GM21423 (cell line): ENCODE measurements around the gene IL23R.
"Not testable (repeated sequence)": the region's sequence is repeated elsewhere in the genome, so short reads cannot be mapped to it uniquely, and the experiment has no call there.

Experiments used
- ATAC-seq: cut with Tn5 transposase; IDR thresholded peaks from one replicate; pipeline ENCODE4 v1.9.1; 2021; ENCODE audit warnings: mild to moderate bottlenecking, moderate library complexity; ENCODE audit not compliant: unreplicated experiment

The IL23R gene

GRCh38 chr1:67191668-67192520, 25.6 kb downstream of the IL23R start:
- ATAC-seq = no peak

- no peak for ATAC-seq
Measured at GRCh38 chr1:67192902-67193301, 26.6 kb downstream of the IL23R start.

- ATAC-seq = no peak
Measured at GRCh38 chr1:67193704-67194103, 27.4 kb downstream of the IL23R start.

GRCh38 chr1:67194209-67194863, 28.1 kb downstream of the IL23R start:
- ATAC-seq = peak; percentile 79

- ATAC-seq = no peak
Measured at GRCh38 chr1:67200755-67201154, 34.5 kb downstream of the IL23R start.

GRCh38 chr1:67201891-67202290, 35.6 kb downstream of the IL23R start:
- no peak for ATAC-seq

GRCh38 chr1:67204298-67204980, 38.2 kb downstream of the IL23R start:
- no peak for ATAC-seq

- not testable (repeated sequence) for ATAC-seq
Measured at GRCh38 chr1:67207398-67207797, 41.1 kb downstream of the IL23R start.

GRCh38 chr1:67208217-67208616, 42.0 kb downstream of the IL23R start:
- no peak for ATAC-seq

GRCh38 chr1:67209521-67209920, 43.3 kb downstream of the IL23R start:
- ATAC-seq = no peak

- ATAC-seq = no peak
Measured at GRCh38 chr1:67211589-67212563, 45.6 kb downstream of the IL23R start.

- ATAC-seq = no peak
Measured at GRCh38 chr1:67213164-67213563, 46.9 kb downstream of the IL23R start.

GRCh38 chr1:67213948-67214347, 47.7 kb downstream of the IL23R start:
- no peak for ATAC-seq

GRCh38 chr1:67214420-67215174, 48.3 kb downstream of the IL23R start:
- peak; percentile 83 for ATAC-seq

GRCh38 chr1:67216401-67216800, 50.1 kb downstream of the IL23R start:
- ATAC-seq = no peak

- ATAC-seq = no peak
Measured at GRCh38 chr1:67217417-67217816, 51.2 kb downstream of the IL23R start.

- no peak for ATAC-seq
Measured at GRCh38 chr1:67217938-67218337, 51.7 kb downstream of the IL23R start.

GRCh38 chr1:67224856-67225255, 58.6 kb downstream of the IL23R start:
- ATAC-seq = no peak

GRCh38 chr1:67226688-67227087, 60.4 kb downstream of the IL23R start:
- ATAC-seq = no peak

GRCh38 chr1:67227196-67227595, 60.9 kb downstream of the IL23R start:
- no peak for ATAC-seq
